ENCODE data around the gene VPS39.

Gene VPS39

GRCh38 chr15:42198516-42198915 is 9.6 kb downstream of the VPS39 start:
- DNase-seq (ENCODE audit: low spot score) = no peak

- no peak for DNase-seq (ENCODE audit: low spot score)
Observed at GRCh38 chr15:42194513-42194912, 13.6 kb downstream of the VPS39 start.

GRCh38 chr15:42193383-42193782 is 14.7 kb downstream of the VPS39 start:
- DNase-seq (ENCODE audit: low spot score) = no peak

- peak; percentile 24 for DNase-seq (ENCODE audit: low spot score)
Observed at GRCh38 chr15:42191610-42192346, 16.3 kb downstream of the VPS39 start.

GRCh38 chr15:42190370-42190769 is 17.7 kb downstream of the VPS39 start:
- no peak for DNase-seq (ENCODE audit: low spot score)

GRCh38 chr15:42185801-42186200 is 22.3 kb downstream of the VPS39 start:
- DNase-seq (ENCODE audit: low spot score) = no peak

- no peak for DNase-seq (ENCODE audit: low spot score)
Observed at GRCh38 chr15:42184736-42185135, 23.4 kb downstream of the VPS39 start.

GRCh38 chr15:42184296-42184695 is 23.8 kb downstream of the VPS39 start:
- DNase-seq (ENCODE audit: low spot score) = no peak

GRCh38 chr15:42182961-42183360 is 25.1 kb downstream of the VPS39 start:
- DNase-seq (ENCODE audit: low spot score) = no peak

GRCh38 chr15:42182328-42182886 is 25.7 kb downstream of the VPS39 start:
- DNase-seq (ENCODE audit: low spot score) = no peak

GRCh38 chr15:42178056-42178455 is 30.0 kb downstream of the VPS39 start:
- no peak for DNase-seq (ENCODE audit: low spot score)

- no peak for DNase-seq (ENCODE audit: low spot score)
Observed at GRCh38 chr15:42175671-42176070, 32.4 kb downstream of the VPS39 start.

- no peak for DNase-seq (ENCODE audit: low spot score)
Observed at GRCh38 chr15:42172475-42172874, 35.6 kb downstream of the VPS39 start.

GRCh38 chr15:42171795-42172194 is 36.3 kb downstream of the VPS39 start:
- no peak for DNase-seq (ENCODE audit: low spot score)

- no peak for DNase-seq (ENCODE audit: low spot score)
Observed at GRCh38 chr15:42171122-42171521, 37.0 kb downstream of the VPS39 start.

- no peak for DNase-seq (ENCODE audit: low spot score)
Observed at GRCh38 chr15:42166225-42166940, 41.7 kb downstream of the VPS39 start.

GRCh38 chr15:42165106-42165505 is 43.0 kb downstream of the VPS39 start:
- no peak for DNase-seq (ENCODE audit: low spot score)

- no peak for DNase-seq (ENCODE audit: low spot score)
Observed at GRCh38 chr15:42163947-42164550, 44.1 kb downstream of the VPS39 start.

- no peak for DNase-seq (ENCODE audit: low spot score)
Observed at GRCh38 chr15:42163291-42163690, 44.8 kb downstream of the VPS39 start.

- no peak for DNase-seq (ENCODE audit: low spot score)
Observed at GRCh38 chr15:42160136-42160535, 48.0 kb downstream of the VPS39 start.

- no peak for DNase-seq (ENCODE audit: low spot score)
Observed at GRCh38 chr15:42159381-42160015, 48.6 kb downstream of the VPS39 start.

- no peak for DNase-seq (ENCODE audit: low spot score)
Observed at GRCh38 chr15:42158941-42159340, 49.2 kb downstream of the VPS39 start.
